DMS 273 (cell line): Measurements from ENCODE around the gene KRT72.

Experiments used
- DNase-seq: peaks from one replicate; lab custom pipeline; 2025; ENCODE audit not compliant: unreplicated experiment; lab: John Stamatoyannopoulos, UW

KRT72 gene

GRCh38 chr12:52551216-52551865 is 49.9 kb downstream of the KRT72 start:
- DNase-seq = no peak

GRCh38 chr12:52546126-52546525 is 55.1 kb downstream of the KRT72 start:
- DNase-seq = no peak

GRCh38 chr12:52543985-52544883 is 57.0 kb downstream of the KRT72 start:
- no peak for DNase-seq

GRCh38 chr12:52542785-52543318 is 58.4 kb downstream of the KRT72 start:
- no peak for DNase-seq

GRCh38 chr12:52542157-52542556 is 59.1 kb downstream of the KRT72 start:
- DNase-seq = no peak

- DNase-seq = no peak
Measured at GRCh38 chr12:52541709-52542108, 59.6 kb downstream of the KRT72 start.

- DNase-seq = no peak
Measured at GRCh38 chr12:52540531-52540930, 60.7 kb downstream of the KRT72 start.

- no peak for DNase-seq
Measured at GRCh38 chr12:52539821-52540173, 61.5 kb downstream of the KRT72 start.

GRCh38 chr12:52539083-52539820 is 62.0 kb downstream of the KRT72 start:
- DNase-seq = peak; percentile 33

- DNase-seq = no peak
Measured at GRCh38 chr12:52537101-52537500, 64.2 kb downstream of the KRT72 start.
